NCI-H1436 (cell line): ENCODE measurements around the gene PIK3CA.
"Not testable (repeated sequence)": the region's sequence is repeated elsewhere in the genome, so short reads cannot be mapped to it uniquely, and the experiment has no call there.

Experiments used
- DNase-seq: peaks from one replicate; lab custom pipeline; 2025; lab: John Stamatoyannopoulos, UW

The PIK3CA gene

GRCh38 chr3:179200790-179201189 is 52.6 kb downstream of the PIK3CA start:
- no peak for DNase-seq

GRCh38 chr3:179215550-179215949 is 67.4 kb downstream of the PIK3CA start:
- not testable (repeated sequence) for DNase-seq

GRCh38 chr3:179218213-179218612 is 70.1 kb downstream of the PIK3CA start:
- not testable (repeated sequence) for DNase-seq

GRCh38 chr3:179223548-179223947 is 75.4 kb downstream of the PIK3CA start:
- no peak for DNase-seq

- DNase-seq, result no peak
Observed at GRCh38 chr3:179224584-179224983, 76.4 kb downstream of the PIK3CA start.

- no peak for DNase-seq
Observed at GRCh38 chr3:179227349-179227748, 79.2 kb downstream of the PIK3CA start.

GRCh38 chr3:179229177-179229576 is 81.0 kb downstream of the PIK3CA start:
- DNase-seq, result no peak

- DNase-seq, result no peak
Observed at GRCh38 chr3:179233043-179233442, 84.9 kb downstream of the PIK3CA start.

GRCh38 chr3:179234199-179234598 is 86.0 kb downstream of the PIK3CA start:
- no peak for DNase-seq

- DNase-seq, result no peak
Observed at GRCh38 chr3:179236669-179237301, 88.6 kb downstream of the PIK3CA start.

GRCh38 chr3:179240299-179240698 is 92.1 kb downstream of the PIK3CA start:
- not testable (repeated sequence) for DNase-seq

- not testable (repeated sequence) for DNase-seq
Observed at GRCh38 chr3:179242859-179243258, 94.7 kb downstream of the PIK3CA start.

- DNase-seq, result no peak
Observed at GRCh38 chr3:179244878-179245277, 96.7 kb downstream of the PIK3CA start.

- no peak for DNase-seq
Observed at GRCh38 chr3:179247289-179248015, 99.3 kb downstream of the PIK3CA start.

- no peak for DNase-seq
Observed at GRCh38 chr3:179250803-179251476, 102.8 kb downstream of the PIK3CA start, which contains the start of gene KCNMB3. Gene KCNMB3 (minus strand): TSS chr3:179251114. CDS start chr3:179250990, 124 bp downstream.

GRCh38 chr3:179256813-179257212 is 108.7 kb downstream of the PIK3CA start:
- DNase-seq, result no peak

GRCh38 chr3:179257742-179258141 is 109.6 kb downstream of the PIK3CA start:
- DNase-seq, result not testable (repeated sequence)

GRCh38 chr3:179258820-179259219 is 110.7 kb downstream of the PIK3CA start:
- no peak for DNase-seq

- not testable (repeated sequence) for DNase-seq
Observed at GRCh38 chr3:179259959-179260756, 112.0 kb downstream of the PIK3CA start.

GRCh38 chr3:179260949-179261765 is 113.0 kb downstream of the PIK3CA start:
- DNase-seq, result peak; percentile 70

GRCh38 chr3:179263134-179263533 is 115.0 kb downstream of the PIK3CA start:
- DNase-seq, result no peak
